ELF-1 (cell line): ENCODE data around the gene TTC21B.

Source experiments
- DNase-seq: peaks from one replicate; pipeline ENCODE4 v3.0.0-alpha.2; 2016; ENCODE audit warnings: low read depth, low spot score

The TTC21B gene

DNA sequence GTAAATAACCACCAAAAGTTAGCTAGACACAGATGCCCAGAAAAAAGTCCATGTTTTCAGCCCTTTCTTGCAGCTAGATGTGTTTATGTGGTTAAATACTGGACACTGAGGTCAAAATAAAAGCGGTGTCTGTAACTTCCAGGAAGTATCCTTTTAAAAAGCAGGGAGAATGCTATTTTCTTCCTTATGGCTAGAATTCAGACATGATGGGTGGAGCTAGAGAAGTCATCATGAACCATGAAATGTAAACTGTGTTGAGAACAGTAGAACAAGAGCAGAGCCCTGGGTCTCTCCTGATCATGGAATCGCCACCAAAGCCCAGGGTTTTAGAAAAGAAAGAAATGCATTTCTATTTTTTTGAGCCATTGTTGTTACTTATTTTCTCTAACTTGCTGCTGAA, 118.2 kb downstream of the TTC21B start:
- no peak for DNase-seq

DNA sequence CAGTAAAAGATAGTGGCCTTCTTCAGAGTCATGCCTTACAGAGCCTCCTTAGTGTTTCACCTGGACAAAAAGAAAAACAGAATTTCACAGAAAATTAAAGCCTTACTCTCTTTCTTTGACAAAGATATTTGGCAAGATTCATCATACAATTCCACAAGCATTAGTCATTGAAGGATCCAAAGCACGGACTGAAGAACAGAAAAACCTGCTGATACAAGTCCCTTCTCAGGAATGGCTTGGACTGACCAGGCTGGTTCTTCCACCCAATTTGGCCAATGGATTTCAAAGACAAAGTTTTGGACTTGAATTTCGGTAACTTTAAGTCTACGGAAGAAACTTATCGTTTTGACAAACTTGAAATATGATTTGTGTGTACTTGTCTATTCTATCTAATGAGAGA, 120.4 kb downstream of the TTC21B start:
- no peak for DNase-seq

DNA sequence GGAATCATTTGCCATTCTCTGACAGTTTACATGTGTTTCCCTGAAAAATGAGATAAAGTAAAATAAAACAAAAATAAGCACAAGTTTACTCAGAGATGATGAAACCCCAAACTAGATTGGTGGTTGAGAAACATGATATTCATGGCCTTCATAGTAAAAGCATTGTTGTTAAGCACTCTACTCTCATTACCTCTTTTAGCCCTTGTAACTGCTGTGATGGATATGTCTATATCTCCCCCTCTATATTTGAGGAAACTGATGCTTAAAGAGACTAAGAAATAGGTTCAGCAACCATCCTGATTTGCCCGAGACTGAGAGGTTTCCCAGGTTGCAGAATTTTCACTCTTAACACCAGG, 125.7 kb downstream of the TTC21B start:
- DNase-seq: no peak

DNA sequence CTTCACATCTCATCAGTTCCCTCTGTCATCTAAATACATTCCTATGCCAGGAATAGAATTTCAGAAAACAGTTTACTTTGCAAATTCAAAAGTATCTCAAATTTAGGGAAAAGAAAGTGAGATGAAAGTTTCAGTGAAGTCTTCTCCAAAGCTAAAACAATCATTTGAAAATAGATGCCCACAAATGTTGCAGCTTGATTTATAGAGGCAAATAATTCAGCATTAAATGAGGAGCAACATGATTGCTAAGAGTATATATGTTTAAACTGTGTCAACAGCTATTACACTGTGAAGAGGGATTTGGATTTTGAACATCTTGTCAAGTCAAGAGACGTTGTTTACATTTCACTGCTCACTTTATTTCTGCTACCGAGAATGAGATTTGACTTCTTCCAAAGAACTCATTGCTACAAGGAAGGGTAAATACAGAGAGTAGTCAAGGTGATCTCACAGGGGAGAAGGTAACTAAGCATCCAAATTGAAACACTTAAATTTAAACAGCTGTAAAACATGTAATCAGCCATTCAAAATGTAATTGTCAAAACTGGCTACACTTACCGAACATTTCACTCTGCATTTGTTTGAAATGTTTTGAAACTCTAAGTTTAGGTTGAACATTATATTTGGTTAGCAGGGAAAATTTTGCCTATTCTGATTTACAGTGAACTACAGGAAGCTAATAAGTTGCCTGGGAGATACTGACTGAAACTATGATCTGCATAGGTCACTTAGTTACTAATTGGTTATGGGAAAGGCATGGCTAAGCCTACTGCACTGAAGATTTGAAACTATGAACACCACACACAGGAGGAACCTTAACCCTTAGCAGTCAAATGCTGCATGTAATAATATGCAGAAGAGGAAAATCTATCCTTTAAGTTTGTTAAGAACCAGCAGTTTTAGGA, 126.3 kb downstream of the TTC21B start:
- no peak for DNase-seq

DNA sequence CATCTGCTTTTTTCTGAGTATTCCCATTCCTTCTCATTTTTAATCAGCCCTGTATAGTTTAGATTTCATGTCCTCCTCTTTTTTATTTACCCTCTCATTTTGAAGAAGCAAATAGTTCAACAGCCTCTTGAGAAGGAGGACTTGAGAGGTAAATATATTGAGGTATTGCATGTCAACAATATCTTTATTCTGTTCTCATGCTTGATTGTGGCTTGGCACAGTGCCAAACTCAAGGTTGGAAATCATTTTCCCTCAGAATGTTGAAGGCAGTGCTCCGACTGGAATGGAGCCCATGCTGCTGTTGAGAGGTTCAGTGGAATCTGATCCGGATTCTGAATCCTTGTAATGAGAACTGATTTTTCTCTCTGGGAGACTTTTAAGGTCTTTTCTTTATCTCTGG, 128.5 kb downstream of the TTC21B start:
- no peak for DNase-seq
